Measurements from ENCODE around the gene ARMC8.

The ARMC8 gene

DNA sequence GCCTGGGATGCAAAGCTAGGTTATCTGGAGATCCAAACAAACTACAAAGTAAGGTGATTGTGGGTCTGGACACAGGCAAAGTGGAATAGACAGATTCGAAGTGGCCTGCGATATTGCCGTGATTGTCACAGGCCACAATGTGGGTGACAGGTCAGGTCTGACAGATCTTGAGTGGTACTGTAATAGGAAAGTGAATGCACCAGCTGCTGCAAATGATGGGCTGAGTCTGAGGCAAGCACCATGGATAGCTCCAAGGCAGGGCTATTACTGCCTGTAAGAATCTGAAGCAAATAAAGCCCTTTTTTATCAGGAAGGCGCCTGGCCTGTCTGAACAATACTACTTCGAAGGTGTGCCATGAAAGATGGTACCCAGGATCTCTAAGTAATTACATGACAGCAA, 10.0 kb downstream of the ARMC8 start:
- H3K4me1 ChIP-seq (ENCODE audit: control insufficient read depth in 5 of 5, insufficient read depth in 5 of 5, low read length in 5 of 5), result no peaks in the 10 kb centered on the region
- no peaks in the 10 kb centered on the region for H3K9me3 ChIP-seq (ENCODE audit: control insufficient read depth in 5 of 5, low read length in 5 of 5)
- H3K4me3 ChIP-seq (ENCODE audit: low read depth in 1 of 5, low read length in 5 of 5), result no peak overlapping the region
- no peak overlapping the region for H3K9ac ChIP-seq (ENCODE audit: low read length in 5 of 5)
- no peaks in the 10 kb centered on the region for H3K27me3 ChIP-seq (ENCODE audit: control insufficient read depth in 5 of 5, insufficient read depth in 4 of 5, low read length in 5 of 5)
- peaks cover 0 to 3% (median 0%) of the 10 kb centered on the region in 5 donors for H3K36me3 ChIP-seq (ENCODE audit: control insufficient read depth in 5 of 5, insufficient read depth in 5 of 5, low read length in 5 of 5)
- H3K27ac ChIP-seq (ENCODE audit: low read depth, low read length), result no peak overlapping the region

DNA sequence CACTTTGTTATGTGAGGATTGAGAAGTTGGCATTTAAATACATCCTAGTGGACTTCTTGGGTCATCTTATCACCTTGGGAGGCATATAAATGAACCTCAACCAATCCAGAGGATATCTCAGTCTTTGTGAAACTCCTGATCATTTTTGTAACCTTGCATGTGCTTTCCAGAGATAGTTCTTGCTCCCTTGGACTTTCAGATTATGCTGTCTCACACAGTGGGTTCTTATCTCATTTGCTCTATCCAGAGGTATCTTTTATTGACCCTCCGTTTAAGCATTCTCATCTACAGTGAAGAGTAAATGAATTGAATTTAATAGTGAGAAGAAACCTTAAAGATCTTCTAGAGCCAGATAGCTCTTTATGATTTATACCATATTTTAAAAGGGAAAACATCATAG, 10.4 kb downstream of the ARMC8 start:
- peaks cover 0 to 2% (median 0%) of the 10 kb centered on the region in 5 donors for H3K36me3 ChIP-seq (ENCODE audit: control insufficient read depth in 5 of 5, insufficient read depth in 5 of 5, low read length in 5 of 5)
- no peaks in the 10 kb centered on the region for H3K9me3 ChIP-seq (ENCODE audit: control insufficient read depth in 5 of 5, low read length in 5 of 5)
- no peaks in the 10 kb centered on the region for H3K4me1 ChIP-seq (ENCODE audit: control insufficient read depth in 5 of 5, insufficient read depth in 5 of 5, low read length in 5 of 5)
- no peak overlapping the region for H3K9ac ChIP-seq (ENCODE audit: low read length in 5 of 5)
- H3K4me3 ChIP-seq (ENCODE audit: low read depth in 1 of 5, low read length in 5 of 5), result no peak overlapping the region
- no peaks in the 10 kb centered on the region for H3K27me3 ChIP-seq (ENCODE audit: control insufficient read depth in 5 of 5, insufficient read depth in 4 of 5, low read length in 5 of 5)
- H3K27ac ChIP-seq (ENCODE audit: low read depth, low read length), result no peak overlapping the region

DNA sequence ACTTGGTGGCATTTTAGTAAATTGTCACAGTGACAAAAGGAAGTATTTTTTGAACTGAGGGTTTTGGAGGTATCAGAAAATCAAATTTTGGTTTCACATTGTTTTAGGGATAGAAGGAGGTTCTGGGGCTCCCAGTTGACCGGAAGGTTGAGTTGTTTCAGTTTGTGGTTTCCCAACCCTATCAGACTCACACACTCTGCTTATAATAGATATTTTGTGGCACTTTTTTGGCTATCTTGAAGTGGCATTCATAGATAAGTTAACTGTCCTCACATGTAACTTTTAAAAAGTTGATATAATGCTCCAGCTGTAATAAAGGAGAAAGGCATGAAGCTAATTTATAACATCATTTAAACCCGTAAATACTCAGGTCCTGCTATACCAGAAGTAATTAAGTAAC, 12.8 kb downstream of the ARMC8 start:
- no peaks in the 10 kb centered on the region for H3K9me3 ChIP-seq (ENCODE audit: control insufficient read depth in 5 of 5, low read length in 5 of 5)
- no peak overlapping the region for H3K4me3 ChIP-seq (ENCODE audit: low read depth in 1 of 5, low read length in 5 of 5)
- H3K27me3 ChIP-seq (ENCODE audit: control insufficient read depth in 5 of 5, insufficient read depth in 4 of 5, low read length in 5 of 5), result no peaks in the 10 kb centered on the region
- no peak overlapping the region for H3K27ac ChIP-seq (ENCODE audit: low read depth, low read length)
- H3K4me1 ChIP-seq (ENCODE audit: control insufficient read depth in 5 of 5, insufficient read depth in 5 of 5, low read length in 5 of 5), result no peaks in the 10 kb centered on the region
- H3K36me3 ChIP-seq (ENCODE audit: control insufficient read depth in 5 of 5, insufficient read depth in 5 of 5, low read length in 5 of 5), result no peaks in the 10 kb centered on the region
- H3K9ac ChIP-seq (ENCODE audit: low read length in 5 of 5), result no peak overlapping the region

DNA sequence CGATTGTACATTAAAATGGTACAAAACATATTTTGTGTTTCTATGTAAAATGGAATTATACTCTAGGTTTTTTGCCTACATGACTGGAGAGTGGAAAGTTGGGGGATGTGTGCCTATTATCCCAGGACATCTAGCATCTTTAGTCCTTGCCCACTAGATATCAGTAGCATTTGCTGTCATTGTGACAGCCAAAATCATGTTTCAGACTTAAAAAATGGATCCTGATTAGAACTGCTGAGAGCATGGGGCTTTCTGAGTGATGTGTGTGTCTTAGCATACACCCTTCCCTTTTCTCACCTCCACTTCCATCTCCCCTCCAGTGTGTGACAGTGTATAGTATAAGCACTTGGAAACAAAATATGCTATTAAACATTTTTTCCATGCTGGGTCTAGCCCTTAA, 13.3 kb downstream of the ARMC8 start:
- no peaks in the 10 kb centered on the region for H3K9me3 ChIP-seq (ENCODE audit: control insufficient read depth in 5 of 5, low read length in 5 of 5)
- H3K9ac ChIP-seq (ENCODE audit: low read length in 5 of 5), result no peak overlapping the region
- no peaks in the 10 kb centered on the region for H3K27me3 ChIP-seq (ENCODE audit: control insufficient read depth in 5 of 5, insufficient read depth in 4 of 5, low read length in 5 of 5)
- no peak overlapping the region for H3K27ac ChIP-seq (ENCODE audit: low read depth, low read length)
- H3K36me3 ChIP-seq (ENCODE audit: control insufficient read depth in 5 of 5, insufficient read depth in 5 of 5, low read length in 5 of 5), result no peaks in the 10 kb centered on the region
- no peaks in the 10 kb centered on the region for H3K4me1 ChIP-seq (ENCODE audit: control insufficient read depth in 5 of 5, insufficient read depth in 5 of 5, low read length in 5 of 5)
- H3K4me3 ChIP-seq (ENCODE audit: low read depth in 1 of 5, low read length in 5 of 5), result no peak overlapping the region

GRCh38 chr3:138202945-138203701, 16.0 kb downstream of the ARMC8 start:
- Histone ChIP-seq H3K4me1 (ENCODE audit: control insufficient read depth in 5 of 5, insufficient read depth in 5 of 5, low read length in 5 of 5) (no peaks in the 10 kb centered on the region), H3K9ac (ENCODE audit: low read length in 5 of 5) (no peak overlapping the region), H3K9me3 (ENCODE audit: control insufficient read depth in 5 of 5, low read length in 5 of 5) (no peaks in the 10 kb centered on the region), H3K27me3 (ENCODE audit: control insufficient read depth in 5 of 5, insufficient read depth in 4 of 5, low read length in 5 of 5) (no peaks in the 10 kb centered on the region), H3K4me3 (ENCODE audit: low read depth in 1 of 5, low read length in 5 of 5) (no peak overlapping the region), H3K27ac (ENCODE audit: low read depth, low read length) (no peak overlapping the region), H3K36me3 (ENCODE audit: control insufficient read depth in 5 of 5, insufficient read depth in 5 of 5, low read length in 5 of 5) (no peaks in the 10 kb centered on the region)

- no peaks in the 10 kb centered on the region for H3K4me1 ChIP-seq (ENCODE audit: control insufficient read depth in 5 of 5, insufficient read depth in 5 of 5, low read length in 5 of 5)
- no peaks in the 10 kb centered on the region for H3K27me3 ChIP-seq (ENCODE audit: control insufficient read depth in 5 of 5, insufficient read depth in 4 of 5, low read length in 5 of 5)
- no peaks in the 10 kb centered on the region for H3K9me3 ChIP-seq (ENCODE audit: control insufficient read depth in 5 of 5, low read length in 5 of 5)
- H3K27ac ChIP-seq (ENCODE audit: low read depth, low read length), result no peak overlapping the region
- H3K9ac ChIP-seq (ENCODE audit: low read length in 5 of 5), result no peak overlapping the region
- no peak overlapping the region for H3K4me3 ChIP-seq (ENCODE audit: low read depth in 1 of 5, low read length in 5 of 5)
- no peaks in the 10 kb centered on the region for H3K36me3 ChIP-seq (ENCODE audit: control insufficient read depth in 5 of 5, insufficient read depth in 5 of 5, low read length in 5 of 5)
These were observed 16.8 kb downstream of the ARMC8 start for GRCh38 chr3:138203938-138204337.

GRCh38 chr3:138205527-138205926, 18.4 kb downstream of the ARMC8 start:
- Histone ChIP-seq H3K27me3 (ENCODE audit: control insufficient read depth in 5 of 5, insufficient read depth in 4 of 5, low read length in 5 of 5) (no peaks in the 10 kb centered on the region), H3K9me3 (ENCODE audit: control insufficient read depth in 5 of 5, low read length in 5 of 5) (no peaks in the 10 kb centered on the region), H3K9ac (ENCODE audit: low read length in 5 of 5) (no peak overlapping the region), H3K4me3 (ENCODE audit: low read depth in 1 of 5, low read length in 5 of 5) (no peak overlapping the region), H3K27ac (ENCODE audit: low read depth, low read length) (no peak overlapping the region), H3K4me1 (ENCODE audit: control insufficient read depth in 5 of 5, insufficient read depth in 5 of 5, low read length in 5 of 5) (no peaks in the 10 kb centered on the region), H3K36me3 (ENCODE audit: control insufficient read depth in 5 of 5, insufficient read depth in 5 of 5, low read length in 5 of 5) (no peaks in the 10 kb centered on the region)

DNA sequence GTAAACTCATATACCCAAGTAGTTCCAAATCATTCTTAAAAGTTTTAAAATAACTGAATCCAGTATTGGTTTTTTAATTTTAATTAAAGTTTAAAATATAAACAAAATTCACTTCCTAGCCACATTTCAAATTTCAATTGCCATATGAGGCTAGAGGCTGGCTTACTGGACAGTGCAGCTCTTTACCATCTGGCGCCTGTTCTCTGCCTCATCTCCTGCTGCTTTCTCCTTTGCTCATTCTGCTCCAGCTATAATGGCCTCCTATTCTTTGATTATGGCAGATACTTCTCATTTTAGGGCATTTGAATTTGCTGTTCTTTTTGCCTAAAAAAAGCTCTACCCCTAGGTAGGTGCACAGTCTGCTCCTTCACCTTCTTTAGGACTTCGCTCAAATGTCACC, 19.1 kb downstream of the ARMC8 start:
- Histone ChIP-seq H3K4me1 (ENCODE audit: control insufficient read depth in 5 of 5, insufficient read depth in 5 of 5, low read length in 5 of 5) (no peaks in the 10 kb centered on the region), H3K9ac (ENCODE audit: low read length in 5 of 5) (no peak overlapping the region), H3K4me3 (ENCODE audit: low read depth in 1 of 5, low read length in 5 of 5) (no peak overlapping the region), H3K9me3 (ENCODE audit: control insufficient read depth in 5 of 5, low read length in 5 of 5) (no peaks in the 10 kb centered on the region), H3K27ac (ENCODE audit: low read depth, low read length) (no peak overlapping the region), H3K36me3 (ENCODE audit: control insufficient read depth in 5 of 5, insufficient read depth in 5 of 5, low read length in 5 of 5) (no peaks in the 10 kb centered on the region), H3K27me3 (ENCODE audit: control insufficient read depth in 5 of 5, insufficient read depth in 4 of 5, low read length in 5 of 5) (no peaks in the 10 kb centered on the region)

GRCh38 chr3:138210528-138210927, 23.4 kb downstream of the ARMC8 start:
- Histone ChIP-seq H3K36me3 (ENCODE audit: control insufficient read depth in 5 of 5, insufficient read depth in 5 of 5, low read length in 5 of 5) (peaks cover 0 to 6% (median 0%) of the 10 kb centered on the region in 5 donors), H3K27ac (ENCODE audit: low read depth, low read length) (no peak overlapping the region), H3K27me3 (ENCODE audit: control insufficient read depth in 5 of 5, insufficient read depth in 4 of 5, low read length in 5 of 5) (no peaks in the 10 kb centered on the region), H3K9ac (ENCODE audit: low read length in 5 of 5) (no peak overlapping the region), H3K4me3 (ENCODE audit: low read depth in 1 of 5, low read length in 5 of 5) (no peak overlapping the region), H3K4me1 (ENCODE audit: control insufficient read depth in 5 of 5, insufficient read depth in 5 of 5, low read length in 5 of 5) (no peaks in the 10 kb centered on the region), H3K9me3 (ENCODE audit: control insufficient read depth in 5 of 5, low read length in 5 of 5) (no peaks in the 10 kb centered on the region)

GRCh38 chr3:138213398-138214085, 26.4 kb downstream of the ARMC8 start:
- Histone ChIP-seq H3K4me1 (ENCODE audit: control insufficient read depth in 5 of 5, insufficient read depth in 5 of 5, low read length in 5 of 5) (peaks cover 0 to 3% (median under 1%) of the 10 kb centered on the region in 5 donors), H3K9ac (ENCODE audit: low read length in 5 of 5) (no peak overlapping the region), H3K9me3 (ENCODE audit: control insufficient read depth in 5 of 5, low read length in 5 of 5) (no peaks in the 10 kb centered on the region), H3K27me3 (ENCODE audit: control insufficient read depth in 5 of 5, insufficient read depth in 4 of 5, low read length in 5 of 5) (no peaks in the 10 kb centered on the region), H3K27ac (ENCODE audit: low read depth, low read length) (no peak overlapping the region), H3K36me3 (ENCODE audit: control insufficient read depth in 5 of 5, insufficient read depth in 5 of 5, low read length in 5 of 5) (peaks cover 0 to 6% (median 4%) of the 10 kb centered on the region in 5 donors), H3K4me3 (ENCODE audit: low read depth in 1 of 5, low read length in 5 of 5) (no peak overlapping the region)

Measured in subcutaneous abdominal adipose tissue (tissue), 5 donors.